ENCODE measurements around the gene SPDEF. TPM values are rescaled to one million over a fixed set of nuclear protein-coding genes. Genes with fewer than 3 reads are reported as not detected.

Gene SPDEF
- total RNA-seq, 4 donors from 2014 or later = 25.0 to 45.9 (median 32.3) TPM

- Histone ChIP-seq H3K27me3 (no peaks in the 10 kb centered on the region), H3K27ac (no peak overlapping the region), H3K36me3 (peaks cover 15% of the 10 kb centered on the region), H3K4me3 (no peak overlapping the region), H3K4me1 (peaks cover 33% of the 10 kb centered on the region), H3K9me3 (no peaks in the 10 kb centered on the region)
- TF ChIP-seq, protein P1, sequence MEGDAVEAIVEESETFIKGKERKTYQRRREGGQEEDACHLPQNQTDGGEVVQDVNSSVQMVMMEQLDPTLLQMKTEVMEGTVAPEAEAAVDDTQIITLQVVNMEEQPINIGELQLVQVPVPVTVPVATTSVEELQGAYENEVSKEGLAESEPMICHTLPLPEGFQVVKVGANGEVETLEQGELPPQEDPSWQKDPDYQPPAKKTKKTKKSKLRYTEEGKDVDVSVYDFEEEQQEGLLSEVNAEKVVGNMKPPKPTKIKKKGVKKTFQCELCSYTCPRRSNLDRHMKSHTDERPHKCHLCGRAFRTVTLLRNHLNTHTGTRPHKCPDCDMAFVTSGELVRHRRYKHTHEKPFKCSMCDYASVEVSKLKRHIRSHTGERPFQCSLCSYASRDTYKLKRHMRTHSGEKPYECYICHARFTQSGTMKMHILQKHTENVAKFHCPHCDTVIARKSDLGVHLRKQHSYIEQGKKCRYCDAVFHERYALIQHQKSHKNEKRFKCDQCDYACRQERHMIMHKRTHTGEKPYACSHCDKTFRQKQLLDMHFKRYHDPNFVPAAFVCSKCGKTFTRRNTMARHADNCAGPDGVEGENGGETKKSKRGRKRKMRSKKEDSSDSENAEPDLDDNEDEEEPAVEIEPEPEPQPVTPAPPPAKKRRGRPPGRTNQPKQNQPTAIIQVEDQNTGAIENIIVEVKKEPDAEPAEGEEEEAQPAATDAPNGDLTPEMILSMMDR (IDR thresholded peaks at IDR 0.05) = no peak
- no peak for TF ChIP-seq EP300 (IDR thresholded peaks at IDR 0.05)
- TF ChIP-seq POLR2A (IDR thresholded peaks at IDR 0.05) = no peak
- 36% methylated on average over 5 of the region's 5 CpGs for WGBS
- DNase-seq (ENCODE audit: low spot score in 2 of 2) = no peak
Measured at GRCh38 chr6:34593701-34594100, 37.6 kb upstream of the SPDEF start.

- TF ChIP-seq EP300 (IDR thresholded peaks at IDR 0.05) = no peak
- TF ChIP-seq, protein P1 (IDR thresholded peaks at IDR 0.05) = no peak
- TF ChIP-seq POLR2AphosphoS5 (IDR thresholded peaks at IDR 0.05) = no peak
- no peak for TF ChIP-seq POLR2A (IDR thresholded peaks at IDR 0.05)
- WGBS = 72% methylated on average over 10 of the region's 10 CpGs
- peaks cover 23% of the 10 kb centered on the region for H3K36me3 ChIP-seq
- H3K4me3 ChIP-seq = no peak overlapping the region
- H3K9me3 ChIP-seq = no peaks in the 10 kb centered on the region
- no peak overlapping the region for H3K27ac ChIP-seq
- H3K4me1 ChIP-seq = peaks cover 19% of the 10 kb centered on the region
- DNase-seq (ENCODE audit: low spot score in 2 of 2) = peak in 1 of 2 donors; percentile 55
- no peaks in the 10 kb centered on the region for H3K27me3 ChIP-seq
Measured at GRCh38 chr6:34592208-34592952, 36.3 kb upstream of the SPDEF start.

DNA sequence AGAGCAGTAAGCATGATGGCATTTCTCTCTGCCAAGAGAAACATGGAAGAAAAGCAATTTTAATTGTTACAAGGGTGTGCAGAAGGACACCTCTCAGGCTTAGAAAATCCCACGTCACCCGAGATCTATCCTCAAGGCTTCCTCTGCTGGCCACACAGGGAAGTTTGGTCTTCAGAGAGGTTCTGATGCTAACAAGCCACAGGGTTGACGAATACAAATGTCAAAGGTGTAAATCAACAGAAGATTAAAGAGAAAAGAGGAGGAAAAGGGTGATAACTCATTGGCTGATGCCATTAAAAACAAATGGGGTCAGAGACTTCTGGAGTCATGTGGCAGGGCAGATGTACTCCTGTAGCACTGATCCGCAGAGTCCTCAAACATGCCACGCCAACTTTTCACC, 33.6 kb upstream of the SPDEF start:
- Histone ChIP-seq H3K27ac (no peak overlapping the region), H3K36me3 (peaks cover 27% of the 10 kb centered on the region), H3K4me1 (peaks cover 10% of the 10 kb centered on the region), H3K27me3 (no peaks in the 10 kb centered on the region), H3K9me3 (no peaks in the 10 kb centered on the region), H3K4me3 (no peak overlapping the region)
- 84% methylated on average over 5 of the region's 5 CpGs for WGBS
- TF ChIP-seq, protein P1 (IDR thresholded peaks at IDR 0.05) = no peak
- no peak for TF ChIP-seq POLR2A (IDR thresholded peaks at IDR 0.05)
- TF ChIP-seq EP300 (IDR thresholded peaks at IDR 0.05) = no peak
- TF ChIP-seq POLR2AphosphoS5 (IDR thresholded peaks at IDR 0.05) = no peak
- no peak for DNase-seq (ENCODE audit: low spot score in 2 of 2)

DNA sequence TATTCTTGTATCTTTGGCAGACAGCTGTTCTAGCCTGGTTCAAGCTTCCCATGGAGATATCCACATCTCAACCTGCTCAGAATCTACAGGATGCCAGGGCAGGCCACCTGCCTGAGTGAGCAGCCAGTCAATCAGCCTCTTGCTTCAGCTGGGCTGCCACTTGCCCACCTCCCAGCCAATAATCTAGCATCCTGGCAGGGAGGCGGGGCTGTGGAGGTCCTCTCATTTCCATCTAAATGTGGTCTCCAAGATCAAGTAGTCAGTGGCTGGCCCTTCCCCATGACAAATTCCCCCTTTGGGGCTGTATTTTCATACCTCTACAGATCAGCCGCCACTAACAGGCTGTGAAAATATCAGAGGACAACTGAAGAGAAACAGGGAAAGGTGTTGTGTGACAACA, 33.0 kb upstream of the SPDEF start:
- H3K27me3 ChIP-seq = no peaks in the 10 kb centered on the region
- TF ChIP-seq POLR2AphosphoS5 (IDR thresholded peaks at IDR 0.05) (no peak), POLR2A (IDR thresholded peaks at IDR 0.05) (no peak), EP300 (IDR thresholded peaks at IDR 0.05) (no peak)
- TF ChIP-seq, protein P1 (IDR thresholded peaks at IDR 0.05) = no peak
- 100% methylated on average over 2 of the region's 2 CpGs for WGBS
- H3K36me3 ChIP-seq = peaks cover 27% of the 10 kb centered on the region
- no peak for DNase-seq (ENCODE audit: low spot score in 2 of 2)
- H3K4me1 ChIP-seq = peaks cover 11% of the 10 kb centered on the region
- H3K9me3 ChIP-seq = no peaks in the 10 kb centered on the region
- H3K4me3 ChIP-seq = no peak overlapping the region
- H3K27ac ChIP-seq = no peak overlapping the region

DNA sequence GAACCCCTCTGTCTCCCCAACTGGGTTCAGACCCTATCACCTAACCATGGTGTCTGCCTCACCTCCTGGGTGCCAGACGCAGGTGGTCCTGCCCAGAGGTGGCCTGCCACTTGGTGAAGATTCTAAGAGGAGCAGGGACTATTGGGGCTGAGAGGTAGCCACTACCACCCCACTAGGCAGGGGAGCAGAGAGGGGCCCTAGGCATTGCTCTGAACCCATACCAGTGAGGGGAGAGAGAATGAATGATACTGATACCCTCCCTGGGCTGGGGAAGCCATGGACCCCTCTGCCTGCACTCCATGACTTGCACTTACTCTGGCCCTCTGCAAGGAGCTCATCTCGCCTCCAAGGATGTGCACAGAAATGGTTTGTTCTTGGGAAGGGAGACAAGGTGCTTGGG, 31.7 kb upstream of the SPDEF start:
- H3K27ac ChIP-seq = no peak overlapping the region
- 100% methylated on average over 1 of the region's 2 CpGs for WGBS

More for the DNA sequence above, 31.7 kb upstream of the SPDEF start:
- Histone ChIP-seq H3K4me3 (no peak overlapping the region), H3K27me3 (no peaks in the 10 kb centered on the region), H3K36me3 (peaks cover 26% of the 10 kb centered on the region), H3K4me1 (peaks cover 11% of the 10 kb centered on the region), H3K9me3 (no peaks in the 10 kb centered on the region)
- TF ChIP-seq EP300 (IDR thresholded peaks at IDR 0.05) (no peak), POLR2AphosphoS5 (IDR thresholded peaks at IDR 0.05) (no peak), POLR2A (IDR thresholded peaks at IDR 0.05) (no peak)
- TF ChIP-seq, protein P1 (IDR thresholded peaks at IDR 0.05) = no peak
- DNase-seq (ENCODE audit: low spot score in 2 of 2) = no peak

All from suprapubic skin (tissue), 4 donors.